ENCODE measurements around the gene NPNT.
"Not testable (repeated sequence)": the region's sequence is repeated elsewhere in the genome, so short reads cannot be mapped to it uniquely, and the experiment has no call there.

NPNT gene, protein sequence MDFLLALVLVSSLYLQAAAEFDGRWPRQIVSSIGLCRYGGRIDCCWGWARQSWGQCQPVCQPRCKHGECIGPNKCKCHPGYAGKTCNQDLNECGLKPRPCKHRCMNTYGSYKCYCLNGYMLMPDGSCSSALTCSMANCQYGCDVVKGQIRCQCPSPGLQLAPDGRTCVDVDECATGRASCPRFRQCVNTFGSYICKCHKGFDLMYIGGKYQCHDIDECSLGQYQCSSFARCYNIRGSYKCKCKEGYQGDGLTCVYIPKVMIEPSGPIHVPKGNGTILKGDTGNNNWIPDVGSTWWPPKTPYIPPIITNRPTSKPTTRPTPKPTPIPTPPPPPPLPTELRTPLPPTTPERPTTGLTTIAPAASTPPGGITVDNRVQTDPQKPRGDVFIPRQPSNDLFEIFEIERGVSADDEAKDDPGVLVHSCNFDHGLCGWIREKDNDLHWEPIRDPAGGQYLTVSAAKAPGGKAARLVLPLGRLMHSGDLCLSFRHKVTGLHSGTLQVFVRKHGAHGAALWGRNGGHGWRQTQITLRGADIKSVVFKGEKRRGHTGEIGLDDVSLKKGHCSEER

DNA sequence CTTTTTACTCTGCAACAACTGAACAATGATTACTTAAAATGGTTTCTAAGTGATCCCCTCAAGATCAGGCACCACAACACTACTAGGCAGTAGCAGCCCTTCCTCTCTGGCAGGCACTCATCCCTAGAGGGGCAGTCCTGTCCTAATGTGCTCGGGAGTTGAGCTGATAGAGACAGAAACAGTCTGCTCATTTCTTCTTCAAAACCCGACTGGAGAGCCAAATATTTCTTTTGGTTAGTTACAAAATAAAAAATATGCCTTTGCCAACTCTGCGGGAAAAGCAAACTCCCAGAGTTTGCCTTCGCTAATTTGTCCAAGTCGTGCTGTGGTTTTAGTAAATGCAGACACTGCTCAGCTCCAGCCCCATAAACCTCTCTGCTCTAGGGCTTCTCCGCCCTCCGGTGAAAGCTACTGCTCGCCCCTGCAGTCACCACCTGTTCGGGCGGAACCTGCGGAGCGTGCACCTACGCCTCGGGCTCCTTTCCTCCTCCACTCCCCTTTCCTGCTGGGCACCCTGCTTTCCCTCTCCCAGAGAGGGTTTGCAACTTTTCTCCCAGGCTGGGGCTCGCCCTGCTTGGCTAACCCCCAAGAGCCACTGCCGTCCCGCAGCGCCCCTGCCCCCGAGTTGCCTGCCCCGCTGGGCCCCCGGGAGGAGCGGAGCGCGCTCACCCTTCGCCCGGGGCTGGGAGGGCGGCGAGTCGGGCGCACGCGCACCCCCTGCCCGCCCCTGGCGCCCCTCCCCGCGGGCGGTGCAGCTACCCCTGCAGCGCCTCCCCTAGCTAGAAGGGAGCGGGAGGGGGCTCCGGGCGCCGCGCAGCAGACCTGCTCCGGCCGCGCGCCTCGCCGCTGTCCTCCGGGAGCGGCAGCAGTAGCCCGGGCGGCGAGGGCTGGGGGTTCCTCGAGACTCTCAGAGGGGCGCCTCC lies at the start of gene NPNT:
TSS of gene NPNT (plus strand) at position 812 of the 923 bp plus-strand sequence. CDS start 182 bp downstream, outside the sequence.
- no peak for DNase-seq (ENCODE audit: low spot score)

- DNase-seq (ENCODE audit: low spot score), result no peak
Observed at GRCh38 chr4:105845559-105845958, 49.7 kb upstream of the NPNT start.

DNA sequence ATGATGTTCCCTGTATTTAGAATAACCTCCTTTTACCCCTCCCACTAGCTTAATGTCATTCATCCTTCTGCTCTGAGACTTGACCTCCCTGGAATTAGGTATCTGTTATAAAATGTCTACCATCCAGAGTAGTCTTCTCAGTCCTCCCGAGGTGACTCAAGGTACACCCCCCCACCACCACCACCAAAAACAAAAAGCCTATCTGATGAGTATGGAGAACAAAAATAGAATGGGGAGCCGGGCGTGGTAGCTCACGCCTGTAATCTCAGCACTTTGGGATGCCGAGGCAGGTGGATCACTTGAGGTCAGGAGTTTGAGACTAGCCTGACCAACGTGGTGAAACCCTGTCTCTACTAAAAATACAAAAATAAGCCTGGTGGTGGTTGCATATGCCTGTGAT lies 46.9 kb upstream of the NPNT start:
- DNase-seq (ENCODE audit: low spot score), result not testable (repeated sequence)

GRCh38 chr4:105851196-105851595 lies 44.1 kb upstream of the NPNT start:
- no peak for DNase-seq (ENCODE audit: low spot score)

DNA sequence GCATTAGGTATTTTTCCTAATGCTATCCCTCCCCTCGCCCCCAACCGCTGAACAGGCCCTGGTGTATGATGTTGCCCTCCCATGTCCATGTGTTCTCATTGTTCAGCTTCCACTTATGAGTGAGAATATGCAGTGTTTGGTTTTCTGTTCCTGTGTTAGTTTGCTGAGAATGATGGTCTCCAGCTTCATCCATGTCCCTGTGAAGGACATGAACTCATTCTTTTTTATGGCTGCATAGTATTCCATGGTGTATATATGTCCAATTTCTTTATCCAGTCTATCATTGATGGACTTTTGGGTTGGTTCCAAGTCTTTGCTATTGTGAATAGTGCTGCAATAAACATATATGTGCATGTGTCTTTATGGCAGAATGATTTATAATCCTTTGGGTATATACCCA lies 43.0 kb upstream of the NPNT start:
- not testable (repeated sequence) for DNase-seq (ENCODE audit: low spot score)

DNA sequence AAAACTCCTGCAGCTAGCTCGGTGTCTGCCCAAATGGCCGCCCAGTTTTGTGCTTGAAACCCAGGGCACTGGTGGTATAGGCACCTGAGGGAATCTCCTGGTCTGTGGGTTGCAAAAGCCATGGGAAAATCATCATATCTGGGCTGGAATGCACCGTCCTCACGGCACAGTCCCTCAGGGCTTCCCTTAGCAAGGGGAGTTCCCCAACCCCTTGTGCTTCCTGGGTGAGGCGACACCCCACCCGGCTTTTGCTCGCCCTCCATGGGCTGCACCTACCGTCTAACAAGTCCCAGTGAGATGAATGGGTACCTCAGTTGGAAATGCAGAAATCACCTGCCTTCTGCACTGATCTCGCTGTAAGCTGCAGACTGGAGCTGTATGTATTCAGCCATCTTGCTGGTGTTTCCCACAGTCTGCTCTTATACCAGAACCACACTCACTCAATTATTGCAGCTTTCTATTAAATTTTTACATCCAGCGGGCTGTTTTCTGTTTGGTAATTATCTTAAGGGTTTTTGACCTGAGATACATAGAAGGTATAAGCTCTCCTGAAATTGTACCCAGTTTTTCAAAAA lies 36.7 kb upstream of the NPNT start:
- DNase-seq (ENCODE audit: low spot score), result no peak

- no peak for DNase-seq (ENCODE audit: low spot score)
Observed at GRCh38 chr4:105859233-105859632, 36.0 kb upstream of the NPNT start.

- no peak for DNase-seq (ENCODE audit: low spot score)
Observed at GRCh38 chr4:105870963-105871362, 24.3 kb upstream of the NPNT start.

GRCh38 chr4:105871997-105872396 lies 23.3 kb upstream of the NPNT start:
- no peak for DNase-seq (ENCODE audit: low spot score)

- no peak for DNase-seq (ENCODE audit: low spot score)
Observed at GRCh38 chr4:105875233-105875632, 20.0 kb upstream of the NPNT start.

GRCh38 chr4:105878668-105879067 lies 16.6 kb upstream of the NPNT start:
- DNase-seq (ENCODE audit: low spot score), result no peak

DNA sequence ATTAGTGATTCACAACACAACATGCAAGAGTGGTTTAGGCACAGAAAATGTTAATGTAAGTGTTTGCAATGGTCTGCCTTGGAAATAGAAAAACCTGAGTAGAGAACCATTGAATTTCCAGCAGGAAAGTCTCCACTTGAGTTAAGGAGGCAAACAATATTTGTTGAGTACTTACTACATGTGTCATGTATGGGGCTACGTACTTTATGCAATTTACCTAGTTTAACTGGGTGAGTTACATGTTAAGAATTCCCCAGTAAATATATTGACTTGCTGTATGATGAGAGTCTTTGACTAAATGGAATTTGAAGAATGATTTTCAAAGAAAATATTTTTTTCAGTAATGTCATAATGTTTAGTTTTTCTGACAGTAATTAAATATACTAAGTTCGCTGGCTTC lies 7.8 kb upstream of the NPNT start:
- no peak for DNase-seq (ENCODE audit: low spot score)

- peak; percentile 74 for DNase-seq (ENCODE audit: low spot score)
Observed at GRCh38 chr4:105895583-105896460, 551 bp downstream of the NPNT start.

GRCh38 chr4:105896461-105896942 lies 1.2 kb downstream of the NPNT start:
- DNase-seq (ENCODE audit: low spot score), result no peak

DNA sequence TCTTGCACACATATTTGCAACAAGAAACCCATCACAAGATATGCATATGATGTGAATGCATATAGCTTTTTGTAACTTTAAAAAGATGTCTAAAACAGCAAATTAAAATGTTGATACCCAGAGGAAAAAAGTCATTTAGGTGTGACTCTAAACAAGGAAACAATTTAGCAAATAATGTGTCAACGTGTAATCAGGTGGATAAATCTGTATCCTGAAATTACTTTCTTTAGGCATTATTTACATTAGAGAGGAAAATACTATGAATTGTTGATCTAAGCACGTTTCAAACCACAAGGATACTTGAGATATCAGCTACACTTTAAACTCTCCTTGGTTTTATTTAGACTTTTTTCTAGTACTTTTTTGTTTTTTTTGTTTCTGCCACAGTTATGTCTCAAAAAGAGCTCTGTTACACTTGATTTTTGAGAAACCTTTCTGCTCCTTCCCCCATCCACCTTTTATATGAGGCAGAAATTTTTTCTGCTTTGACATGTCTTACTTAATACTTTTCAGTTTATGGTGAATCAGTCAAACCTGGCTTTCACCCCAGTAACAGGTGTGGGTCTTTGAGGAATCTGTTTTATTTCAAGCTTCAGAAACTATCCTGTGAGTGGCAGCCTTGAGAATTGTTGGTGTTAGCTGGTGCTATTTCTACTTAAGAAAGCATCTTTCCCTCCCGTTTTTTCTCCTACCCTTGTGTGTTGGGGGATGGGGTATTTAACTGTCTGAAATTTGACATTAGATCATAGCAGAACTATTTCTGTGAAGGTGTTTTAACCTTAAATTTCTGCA lies 1.9 kb downstream of the NPNT start:
- DNase-seq (ENCODE audit: low spot score), result no peak

GRCh38 chr4:105900541-105900940 lies 5.3 kb downstream of the NPNT start:
- no peak for DNase-seq (ENCODE audit: low spot score)

DNA sequence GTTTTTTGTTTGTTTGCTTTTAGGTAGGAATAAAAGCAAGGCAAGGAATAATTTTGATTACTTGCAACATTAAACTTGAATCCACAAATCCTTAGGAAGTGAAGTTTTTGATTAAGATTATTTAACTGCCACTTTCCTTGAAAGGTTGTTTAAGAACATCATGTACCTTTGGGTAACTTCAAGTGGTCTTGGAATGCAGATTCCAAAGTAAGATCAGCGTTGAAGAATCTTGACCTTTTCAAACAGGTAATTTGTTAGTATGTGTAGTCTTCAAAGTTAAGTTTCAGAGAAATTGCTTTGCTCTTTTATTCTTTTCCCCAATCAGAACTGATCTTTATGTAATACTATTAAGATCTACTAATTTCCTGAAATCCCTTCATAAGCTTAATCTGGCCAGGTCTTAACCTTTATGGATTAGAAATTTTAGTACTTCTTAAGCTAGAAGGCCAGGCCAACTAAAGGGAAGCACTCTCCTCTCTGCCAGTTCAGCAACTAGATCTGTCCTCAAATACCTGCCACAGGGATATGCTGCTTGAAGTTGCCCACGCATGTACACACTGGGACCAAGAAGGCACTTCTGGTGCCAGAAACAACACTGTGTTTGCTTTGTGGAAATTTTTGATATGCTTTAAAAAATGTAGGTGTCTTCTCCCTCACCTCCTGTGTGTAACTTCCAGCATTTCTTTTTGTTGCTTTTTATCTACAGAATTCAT lies 7.4 kb downstream of the NPNT start:
- DNase-seq (ENCODE audit: low spot score), result no peak

DNA sequence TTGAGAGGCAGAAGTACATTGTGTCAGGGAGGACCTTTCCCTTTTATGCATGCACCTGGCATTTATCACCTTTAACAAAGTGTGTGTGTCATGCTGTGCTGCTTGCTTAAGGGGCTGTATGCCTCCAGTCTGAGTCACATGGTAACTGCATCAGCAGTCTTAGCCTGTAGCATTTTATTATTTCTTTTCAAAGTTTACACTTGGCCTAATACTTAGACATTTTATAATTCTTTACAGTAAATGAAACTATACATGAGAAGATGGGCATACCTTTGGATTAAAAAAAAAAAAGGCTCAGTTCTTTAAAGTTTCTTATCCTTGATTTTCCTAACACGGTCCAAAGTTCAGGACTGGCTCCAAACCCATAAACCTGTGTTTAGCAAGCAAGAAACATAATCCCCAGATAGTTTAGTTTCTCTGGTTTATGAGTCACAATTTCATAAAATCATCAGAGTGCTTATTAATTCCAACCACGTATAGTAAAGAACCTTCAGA lies 14.6 kb downstream of the NPNT start:
- no peak for DNase-seq (ENCODE audit: low spot score)

DNA sequence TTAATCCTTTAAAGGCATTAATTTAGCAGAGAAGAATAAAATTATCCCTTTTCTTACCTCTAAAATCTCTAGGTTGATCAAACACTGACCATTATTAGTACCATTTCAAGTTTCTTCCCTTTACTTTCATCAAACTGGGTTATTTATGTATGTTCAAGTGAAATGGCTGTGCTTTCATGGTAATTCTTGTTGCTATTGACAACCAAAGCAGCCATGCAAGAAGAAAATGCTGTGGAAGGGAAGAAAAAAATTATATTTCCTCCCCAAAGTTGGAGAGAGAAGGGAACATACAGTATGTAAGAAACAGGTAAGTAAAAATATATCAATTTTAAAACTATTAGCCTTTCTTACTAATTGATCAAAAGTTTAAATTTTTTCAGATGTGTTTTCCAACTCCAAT lies 16.2 kb downstream of the NPNT start:
- DNase-seq (ENCODE audit: low spot score), result no peak

Data from ecto neural progenitor cell (in vitro differentiated cells).